Astrocyte (in vitro differentiated cells and primary cell): ENCODE data around the gene MAPK9.

ENCODE experiments used
- EZH2 ChIP-seq: IDR thresholded peaks from 2 replicates; pipeline ENCODE4 v1.6.1; 2012; ENCODE audit warnings: mild to moderate bottlenecking, low read length, inconsistent platforms; ENCODE audit not compliant: insufficient read depth
- TF ChIP-seq, protein P1 (sequence below): IDR thresholded peaks from 2 replicates; pipeline ENCODE4 v1.5.1; 2011; ENCODE audit warnings: low read depth, mild to moderate bottlenecking, inconsistent platforms, low read length, moderate library complexity; ENCODE audit not compliant: insufficient read depth

DNA sequence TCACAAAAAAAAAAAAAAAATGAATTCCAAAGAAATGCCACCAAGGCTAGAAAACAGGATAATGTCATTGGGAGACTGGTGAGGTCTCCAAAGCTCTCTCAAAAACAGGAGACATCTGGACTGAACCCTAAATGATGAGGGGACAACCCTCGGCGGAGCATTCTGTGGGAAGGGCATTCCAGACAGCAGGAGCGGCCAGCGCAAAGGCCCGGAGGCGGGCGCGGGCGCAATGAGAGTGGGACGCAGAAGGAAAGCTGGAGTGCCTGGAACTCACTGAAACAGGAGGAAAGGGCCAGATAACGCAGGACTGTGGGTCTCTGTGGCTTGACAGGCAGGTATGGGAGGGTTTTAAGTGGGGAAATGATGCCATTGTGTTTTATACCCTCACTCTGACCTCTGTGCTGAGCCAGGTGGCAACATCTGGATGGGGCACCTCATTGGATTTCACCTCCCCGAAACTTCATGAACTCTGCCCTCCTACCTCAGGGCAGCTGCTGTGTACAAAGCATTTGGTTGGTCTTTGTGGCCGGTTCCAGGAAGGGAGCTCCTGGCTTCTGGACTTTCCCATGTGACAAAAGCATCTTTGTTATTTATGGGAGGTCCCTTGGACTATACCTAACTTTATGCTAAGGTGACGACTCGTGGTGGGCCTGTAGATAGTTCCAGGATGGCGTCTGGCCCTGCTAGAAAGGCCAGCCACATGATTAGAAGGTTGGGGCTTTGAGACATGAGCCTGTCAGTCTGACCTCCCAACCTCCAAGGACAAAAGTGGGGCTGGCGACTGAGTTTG is 11.5 kb upstream of the MAPK9 start:
- no peak for TF ChIP-seq EZH2
- TF ChIP-seq, protein P1, sequence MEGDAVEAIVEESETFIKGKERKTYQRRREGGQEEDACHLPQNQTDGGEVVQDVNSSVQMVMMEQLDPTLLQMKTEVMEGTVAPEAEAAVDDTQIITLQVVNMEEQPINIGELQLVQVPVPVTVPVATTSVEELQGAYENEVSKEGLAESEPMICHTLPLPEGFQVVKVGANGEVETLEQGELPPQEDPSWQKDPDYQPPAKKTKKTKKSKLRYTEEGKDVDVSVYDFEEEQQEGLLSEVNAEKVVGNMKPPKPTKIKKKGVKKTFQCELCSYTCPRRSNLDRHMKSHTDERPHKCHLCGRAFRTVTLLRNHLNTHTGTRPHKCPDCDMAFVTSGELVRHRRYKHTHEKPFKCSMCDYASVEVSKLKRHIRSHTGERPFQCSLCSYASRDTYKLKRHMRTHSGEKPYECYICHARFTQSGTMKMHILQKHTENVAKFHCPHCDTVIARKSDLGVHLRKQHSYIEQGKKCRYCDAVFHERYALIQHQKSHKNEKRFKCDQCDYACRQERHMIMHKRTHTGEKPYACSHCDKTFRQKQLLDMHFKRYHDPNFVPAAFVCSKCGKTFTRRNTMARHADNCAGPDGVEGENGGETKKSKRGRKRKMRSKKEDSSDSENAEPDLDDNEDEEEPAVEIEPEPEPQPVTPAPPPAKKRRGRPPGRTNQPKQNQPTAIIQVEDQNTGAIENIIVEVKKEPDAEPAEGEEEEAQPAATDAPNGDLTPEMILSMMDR, result no peak
